ENCODE results near the gene SHE. TPM values are rescaled to one million over a fixed set of nuclear protein-coding genes. Genes with fewer than 3 reads are reported as not detected.
"Not testable (repeated sequence)": the region's sequence is repeated elsewhere in the genome, so short reads cannot be mapped to it uniquely, and the experiment has no call there.

SHE gene
- total RNA-seq, 1 donor from 2014 or later = 10.7 TPM

- no peak for DNase-seq
Observed at GRCh38 chr1:154514066-154514553, 11.9 kb upstream of the SHE start.

GRCh38 chr1:154512760-154513159 is 10.5 kb upstream of the SHE start:
- DNase-seq = no peak

- DNase-seq = no peak
Observed at GRCh38 chr1:154503898-154504297, 1.7 kb upstream of the SHE start.

GRCh38 chr1:154502744-154503115 is 518 bp upstream of the SHE start:
- no peak for DNase-seq

GRCh38 chr1:154501423-154502065 is 668 bp downstream of the SHE start:
- no peak for DNase-seq

- no peak for DNase-seq
Observed at GRCh38 chr1:154500533-154500932, 1.7 kb downstream of the SHE start.

GRCh38 chr1:154499446-154499845 is 2.8 kb downstream of the SHE start:
- DNase-seq = no peak

GRCh38 chr1:154497026-154497806 is 5.0 kb downstream of the SHE start:
- DNase-seq = no peak

GRCh38 chr1:154496383-154496782 is 5.8 kb downstream of the SHE start:
- no peak for DNase-seq

- no peak for DNase-seq
Observed at GRCh38 chr1:154495496-154496273, 6.5 kb downstream of the SHE start.

- DNase-seq = peak; percentile 23
Observed at GRCh38 chr1:154493276-154493675, 8.9 kb downstream of the SHE start.

- no peak for DNase-seq
Observed at GRCh38 chr1:154492115-154492514, 10.1 kb downstream of the SHE start.

GRCh38 chr1:154490317-154490716 is 11.9 kb downstream of the SHE start:
- no peak for DNase-seq

- DNase-seq = no peak
Observed at GRCh38 chr1:154489695-154490274, 12.4 kb downstream of the SHE start.

GRCh38 chr1:154488922-154489321 is 13.3 kb downstream of the SHE start:
- no peak for DNase-seq

GRCh38 chr1:154486756-154487155 is 15.5 kb downstream of the SHE start:
- not testable (repeated sequence) for DNase-seq

GRCh38 chr1:154485910-154486496 is 16.2 kb downstream of the SHE start:
- peak; percentile 39 for DNase-seq

GRCh38 chr1:154485106-154485505 is 17.1 kb downstream of the SHE start:
- peak; percentile 22 for DNase-seq

- DNase-seq = no peak
Observed at GRCh38 chr1:154483941-154484803, 18.0 kb downstream of the SHE start.

GRCh38 chr1:154481053-154481452 is 21.2 kb downstream of the SHE start:
- DNase-seq = no peak

- DNase-seq = peak; percentile 94
Observed at GRCh38 chr1:154479764-154480421, 22.3 kb downstream of the SHE start.

All from tongue (tissue), 2 donors.